Mesothelial cell of epicardium (in vitro differentiated cells): ENCODE measurements around the gene XYLT1. TPM values are rescaled to one million over a fixed set of nuclear protein-coding genes. Genes with fewer than 3 reads are reported as not detected.

Experiments
- DNase-seq, 2 experiments: peaks; one replicate each; pipeline ENCODE4 v3.0.0; 2021; ENCODE audit warnings: low spot score in 2 of 2; ENCODE audit not compliant: unreplicated experiment in 2 of 2
- H3K27ac Mint-ChIP-seq: 2 replicates; pipeline ENCODE4 v1.8.0; 2021; ENCODE audit warnings: mixed read lengths
- H3K27me3 Mint-ChIP-seq: 2 replicates; pipeline ENCODE4 v1.8.0; 2021; ENCODE audit warnings: low read depth, mixed read lengths
- H3K36me3 Mint-ChIP-seq: 2 replicates; pipeline ENCODE4 v1.8.0; 2021; ENCODE audit warnings: mixed read lengths
- H3K4me1 Mint-ChIP-seq: 2 replicates; pipeline ENCODE4 v1.8.0; 2021; ENCODE audit warnings: mixed read lengths
- H3K4me3 Mint-ChIP-seq: 2 replicates; pipeline ENCODE4 v1.8.0; 2021; ENCODE audit warnings: mild to moderate bottlenecking, moderate library complexity, mixed read lengths
- H3K9me3 Mint-ChIP-seq: 2 replicates; pipeline ENCODE4 v1.8.0; 2021; ENCODE audit warnings: mixed read lengths
- total RNA-seq: library from RNA; stranded (reverse); gene quantifications from 3 replicates; pipeline ENCODE4 v1.2.1, GENCODE V29; 2021
- TF ChIP-seq, protein P1 (sequence below): fragments of 200-600 bp; sonication (generic); IDR thresholded peaks from one replicate; pipeline ENCODE4 v1.5.0; 2021; ENCODE audit warnings: antibody characterized with exemption; ENCODE audit not compliant: unreplicated experiment

Gene XYLT1
- total RNA-seq, 1 donor from 2014 or later = 15.2 TPM

DNA sequence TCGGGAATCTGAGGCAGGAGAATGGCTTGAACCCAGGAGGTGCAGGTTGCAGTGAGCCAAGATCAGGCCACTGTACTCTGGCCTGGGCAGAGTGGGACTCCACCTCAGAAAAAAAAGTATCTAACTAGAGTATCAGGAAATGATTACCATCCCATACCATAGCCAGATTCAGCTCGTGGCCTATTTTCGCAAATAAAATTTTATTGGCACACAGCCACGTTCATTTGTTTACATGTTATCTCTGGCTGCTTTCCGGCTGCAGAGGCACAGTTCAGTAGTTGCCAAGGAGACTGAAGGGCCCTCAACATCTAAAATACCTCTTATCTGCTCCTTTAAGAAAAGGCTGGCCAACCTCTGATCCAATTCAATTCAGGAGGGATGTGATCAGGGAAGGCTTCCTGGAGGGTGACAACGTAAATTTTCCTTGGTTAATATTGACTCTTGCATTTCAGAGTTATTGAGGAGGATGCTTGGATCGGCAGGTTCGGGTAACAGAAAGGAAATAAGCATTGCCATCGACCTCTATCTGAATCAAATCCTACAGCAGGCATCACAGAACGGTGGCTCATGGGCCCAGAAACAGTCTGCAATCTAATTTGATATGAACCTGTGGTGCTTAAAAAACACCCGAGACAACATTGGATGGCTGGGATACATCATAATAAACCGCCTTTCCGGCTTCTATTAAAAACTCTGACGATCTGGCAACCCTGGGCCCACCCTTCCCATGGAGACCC lies 73.8 kb downstream of the XYLT1 start:
- H3K36me3 Mint-ChIP-seq = no peaks in the 10 kb centered on the region
- H3K4me1 Mint-ChIP-seq = peaks cover 24% of the 10 kb centered on the region
- no peaks in the 10 kb centered on the region for H3K9me3 Mint-ChIP-seq
- H3K4me3 Mint-ChIP-seq = no peak overlapping the region
- peak overlapping the region; percentile 82 for H3K27ac Mint-ChIP-seq
- H3K27me3 Mint-ChIP-seq = no peaks in the 10 kb centered on the region
- TF ChIP-seq, protein P1, sequence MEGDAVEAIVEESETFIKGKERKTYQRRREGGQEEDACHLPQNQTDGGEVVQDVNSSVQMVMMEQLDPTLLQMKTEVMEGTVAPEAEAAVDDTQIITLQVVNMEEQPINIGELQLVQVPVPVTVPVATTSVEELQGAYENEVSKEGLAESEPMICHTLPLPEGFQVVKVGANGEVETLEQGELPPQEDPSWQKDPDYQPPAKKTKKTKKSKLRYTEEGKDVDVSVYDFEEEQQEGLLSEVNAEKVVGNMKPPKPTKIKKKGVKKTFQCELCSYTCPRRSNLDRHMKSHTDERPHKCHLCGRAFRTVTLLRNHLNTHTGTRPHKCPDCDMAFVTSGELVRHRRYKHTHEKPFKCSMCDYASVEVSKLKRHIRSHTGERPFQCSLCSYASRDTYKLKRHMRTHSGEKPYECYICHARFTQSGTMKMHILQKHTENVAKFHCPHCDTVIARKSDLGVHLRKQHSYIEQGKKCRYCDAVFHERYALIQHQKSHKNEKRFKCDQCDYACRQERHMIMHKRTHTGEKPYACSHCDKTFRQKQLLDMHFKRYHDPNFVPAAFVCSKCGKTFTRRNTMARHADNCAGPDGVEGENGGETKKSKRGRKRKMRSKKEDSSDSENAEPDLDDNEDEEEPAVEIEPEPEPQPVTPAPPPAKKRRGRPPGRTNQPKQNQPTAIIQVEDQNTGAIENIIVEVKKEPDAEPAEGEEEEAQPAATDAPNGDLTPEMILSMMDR = no peak
- DNase-seq = no peak

DNA sequence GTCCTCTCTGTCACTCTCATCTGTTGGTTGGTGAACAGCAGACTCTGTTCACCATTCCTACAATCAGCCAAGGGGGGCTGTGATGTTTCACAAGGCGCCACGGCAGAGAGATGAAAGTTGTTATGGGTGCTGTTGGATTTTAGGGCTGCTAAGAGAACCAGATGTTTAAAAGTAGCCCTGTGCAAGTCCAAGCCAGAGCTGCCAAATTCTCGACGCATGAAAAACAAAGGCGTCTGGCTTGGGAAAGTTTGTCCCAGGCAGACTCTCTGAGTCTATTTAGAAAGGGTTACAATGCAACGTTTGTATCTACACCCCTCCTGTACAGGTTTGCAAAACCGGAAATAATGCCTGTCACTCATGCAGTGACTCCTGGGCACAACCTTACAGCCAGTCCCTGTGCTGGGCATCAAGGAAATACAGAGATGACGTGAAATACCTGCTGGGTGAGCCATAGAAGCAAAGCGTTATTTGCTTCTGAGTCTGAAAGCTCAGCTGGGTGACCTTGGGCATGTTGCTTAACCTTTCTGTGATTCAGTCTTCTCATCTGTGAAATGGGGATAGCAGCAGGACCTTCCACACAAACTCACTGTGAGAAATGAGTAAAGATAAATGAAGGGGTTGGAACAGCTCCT lies 74.8 kb downstream of the XYLT1 start:
- Mint-ChIP-seq H3K4me1 (peaks cover 24% of the 10 kb centered on the region), H3K9me3 (no peaks in the 10 kb centered on the region), H3K27me3 (no peaks in the 10 kb centered on the region), H3K27ac (no peak overlapping the region), H3K4me3 (no peak overlapping the region), H3K36me3 (no peaks in the 10 kb centered on the region)
- no peak for DNase-seq
- TF ChIP-seq, protein P1 = no peak

GRCh38 chr16:17392857-17393692 lies 77.7 kb downstream of the XYLT1 start:
- Mint-ChIP-seq H3K36me3 (no peaks in the 10 kb centered on the region), H3K4me1 (peaks cover 22% of the 10 kb centered on the region), H3K27me3 (peaks cover 2% of the 10 kb centered on the region), H3K27ac (no peak overlapping the region), H3K4me3 (no peak overlapping the region), H3K9me3 (no peaks in the 10 kb centered on the region)
- no peak for DNase-seq
- TF ChIP-seq, protein P1 = no peak

- no peak for DNase-seq
- H3K36me3 Mint-ChIP-seq = no peaks in the 10 kb centered on the region
- H3K4me1 Mint-ChIP-seq = peaks cover 19% of the 10 kb centered on the region
- H3K9me3 Mint-ChIP-seq = no peaks in the 10 kb centered on the region
- peaks cover 2% of the 10 kb centered on the region for H3K27me3 Mint-ChIP-seq
- no peak overlapping the region for H3K27ac Mint-ChIP-seq
- TF ChIP-seq, protein P1 = no peak
- no peak overlapping the region for H3K4me3 Mint-ChIP-seq
Observed at GRCh38 chr16:17392127-17392856, 78.5 kb downstream of the XYLT1 start.

DNA sequence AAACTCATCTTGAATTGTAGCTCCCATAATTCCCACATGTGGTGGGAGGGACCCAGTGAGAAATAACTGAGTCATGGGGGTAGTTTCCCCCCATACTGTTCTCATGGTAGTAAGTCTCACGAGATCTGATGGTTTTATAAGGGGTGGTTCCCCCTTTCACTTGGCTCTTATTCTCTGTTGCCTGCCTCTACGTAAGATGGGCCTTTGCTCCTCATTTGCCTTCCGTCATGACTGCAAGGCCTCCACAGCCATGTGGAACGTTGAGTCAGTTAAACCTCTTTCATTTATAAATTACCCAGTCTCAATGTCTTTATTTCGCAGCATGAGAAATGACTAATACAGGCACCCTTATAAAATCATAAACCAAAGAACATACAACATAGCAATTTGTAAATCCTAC lies 79.0 kb downstream of the XYLT1 start:
- no peak overlapping the region for H3K4me3 Mint-ChIP-seq
- DNase-seq = no peak
- H3K27me3 Mint-ChIP-seq = peaks cover 2% of the 10 kb centered on the region
- no peaks in the 10 kb centered on the region for H3K36me3 Mint-ChIP-seq
- H3K9me3 Mint-ChIP-seq = no peaks in the 10 kb centered on the region
- TF ChIP-seq, protein P1 = no peak
- H3K4me1 Mint-ChIP-seq = peaks cover 13% of the 10 kb centered on the region
- H3K27ac Mint-ChIP-seq = no peak overlapping the region
